ENCODE measurements around the gene MAP4K4. TPM values are rescaled to one million over a fixed set of nuclear protein-coding genes. Genes with fewer than 3 reads are reported as not detected.
A peak's percentile ranks its signal among the peaks of the same experiment; 100 is the strongest.

The MAP4K4 gene
- total and polyA plus RNA-seq, 8 donors, result 9.6 to 71.6 (median 23.8) TPM

GRCh38 chr2:101776172-101777043 lies 78.9 kb downstream of the MAP4K4 start:
- no peak overlapping the region for H3K4me3 ChIP-seq
- no peak for TF ChIP-seq POLR2AphosphoS5 (IDR thresholded peaks at IDR 0.05)
- no peak overlapping the region for H3K27ac ChIP-seq
- no peaks in the 10 kb centered on the region for H3K9me3 ChIP-seq
- intact Hi-C loops (cut with DNase I; ENCODE audit: low total_unique reads), result no loop called here
- H3K36me3 ChIP-seq, result no peaks in the 10 kb centered on the region
- no peaks in the 10 kb centered on the region for H3K27me3 ChIP-seq
- WGBS, 5 donors, result 64 to 75% (median 72%) methylated on average over 10 of the region's 10 CpGs
- peak in 1 of 2 donors; percentile 30 for DNase-seq
- peaks cover 17 to 76% (median 49%) of the 10 kb centered on the region in 4 donors for H3K4me1 ChIP-seq

GRCh38 chr2:101777337-101777736 lies 79.8 kb downstream of the MAP4K4 start:
- intact Hi-C loops (cut with DNase I; ENCODE audit: low total_unique reads), result no loop called here
- Histone ChIP-seq H3K9me3 (no peaks in the 10 kb centered on the region), H3K27me3 (no peaks in the 10 kb centered on the region), H3K4me1 (peaks cover 17 to 79% (median 47%) of the 10 kb centered on the region in 4 donors), H3K4me3 (no peak overlapping the region), H3K36me3 (no peaks in the 10 kb centered on the region), H3K27ac (no peak overlapping the region)
- DNase-seq, result no peak
- 95 to 97% (median 96%) methylated on average over 11 of the region's 11 CpGs for WGBS, 5 donors
- TF ChIP-seq POLR2AphosphoS5 (IDR thresholded peaks at IDR 0.05) (no peak), CTCF (IDR thresholded peaks at IDR 0.05) (no peak), POLR2A (IDR thresholded peaks at IDR 0.05) (no peak), EP300 (IDR thresholded peaks at IDR 0.05) (no peak)

- TF ChIP-seq POLR2AphosphoS5 (IDR thresholded peaks at IDR 0.05) (no peak), CTCF (IDR thresholded peaks at IDR 0.05) (no peak), POLR2A (IDR thresholded peaks at IDR 0.05) (no peak), EP300 (IDR thresholded peaks at IDR 0.05) (no peak)
- no peak for DNase-seq
- Histone ChIP-seq H3K9me3 (no peaks in the 10 kb centered on the region), H3K27ac (no peak overlapping the region), H3K4me3 (no peak overlapping the region), H3K4me1 (peaks cover 17 to 77% (median 42%) of the 10 kb centered on the region in 4 donors), H3K27me3 (no peaks in the 10 kb centered on the region), H3K36me3 (no peaks in the 10 kb centered on the region)
- intact Hi-C loops (cut with DNase I; ENCODE audit: low total_unique reads), result no loop called here
- 84 to 97% (median 94%) methylated on average over 6 of the region's 6 CpGs for WGBS, 5 donors
Measured at GRCh38 chr2:101778102-101778501, 80.6 kb downstream of the MAP4K4 start.

DNA sequence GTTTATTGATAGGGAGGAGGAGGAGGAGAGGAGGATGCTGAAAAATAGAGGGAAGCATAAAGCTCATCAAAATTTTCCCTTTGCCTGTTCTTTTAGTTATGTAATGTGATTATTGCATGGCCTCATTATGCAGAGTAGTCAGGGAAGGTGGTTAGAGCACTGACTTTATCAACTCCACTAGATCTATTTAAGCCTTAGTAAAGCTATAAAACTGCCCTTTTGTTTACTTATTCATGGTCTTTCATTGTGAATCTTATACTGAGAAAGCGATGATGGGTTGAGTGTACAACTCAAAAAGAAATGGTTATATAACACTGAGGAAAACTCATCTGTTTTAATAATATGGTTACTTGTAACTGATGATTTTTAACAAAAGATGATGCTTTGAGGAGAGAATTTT lies 81.7 kb downstream of the MAP4K4 start:
- H3K4me1 ChIP-seq, result peaks cover 15 to 71% (median 44%) of the 10 kb centered on the region in 4 donors
- H3K27ac ChIP-seq, result no peak overlapping the region
- no peak overlapping the region for H3K4me3 ChIP-seq
- H3K36me3 ChIP-seq, result no peaks in the 10 kb centered on the region
- no peak for TF ChIP-seq POLR2AphosphoS5 (IDR thresholded peaks at IDR 0.05)
- no peak for TF ChIP-seq EP300 (IDR thresholded peaks at IDR 0.05)
- TF ChIP-seq POLR2A (IDR thresholded peaks at IDR 0.05), result no peak
- TF ChIP-seq CTCF (IDR thresholded peaks at IDR 0.05), result no peak
- intact Hi-C loops (cut with DNase I; ENCODE audit: low total_unique reads), result no loop called here
- 89 to 96% (median 95%) methylated on average over 1 of the region's 1 CpG for WGBS, 5 donors
- no peaks in the 10 kb centered on the region for H3K9me3 ChIP-seq
- no peaks in the 10 kb centered on the region for H3K27me3 ChIP-seq
- no peak for DNase-seq

- WGBS, 5 donors, result 70 to 84% (median 76%) methylated on average over 3 of the region's 3 CpGs
- Histone ChIP-seq H3K4me3 (no peak overlapping the region), H3K9me3 (no peaks in the 10 kb centered on the region), H3K27me3 (no peaks in the 10 kb centered on the region), H3K27ac (no peak overlapping the region), H3K36me3 (no peaks in the 10 kb centered on the region), H3K4me1 (peaks cover 10 to 67% (median 41%) of the 10 kb centered on the region in 4 donors)
- TF ChIP-seq CTCF (IDR thresholded peaks at IDR 0.05) (no peak), POLR2AphosphoS5 (IDR thresholded peaks at IDR 0.05) (no peak), EP300 (IDR thresholded peaks at IDR 0.05) (no peak), POLR2A (IDR thresholded peaks at IDR 0.05) (no peak)
- intact Hi-C loops (cut with DNase I; ENCODE audit: low total_unique reads), result no loop called here
- no peak for DNase-seq
Measured at GRCh38 chr2:101779656-101780055, 82.1 kb downstream of the MAP4K4 start.

All from stomach (tissue), 9 donors.